ENCODE results near the gene RNF144A.

The RNF144A gene

DNA sequence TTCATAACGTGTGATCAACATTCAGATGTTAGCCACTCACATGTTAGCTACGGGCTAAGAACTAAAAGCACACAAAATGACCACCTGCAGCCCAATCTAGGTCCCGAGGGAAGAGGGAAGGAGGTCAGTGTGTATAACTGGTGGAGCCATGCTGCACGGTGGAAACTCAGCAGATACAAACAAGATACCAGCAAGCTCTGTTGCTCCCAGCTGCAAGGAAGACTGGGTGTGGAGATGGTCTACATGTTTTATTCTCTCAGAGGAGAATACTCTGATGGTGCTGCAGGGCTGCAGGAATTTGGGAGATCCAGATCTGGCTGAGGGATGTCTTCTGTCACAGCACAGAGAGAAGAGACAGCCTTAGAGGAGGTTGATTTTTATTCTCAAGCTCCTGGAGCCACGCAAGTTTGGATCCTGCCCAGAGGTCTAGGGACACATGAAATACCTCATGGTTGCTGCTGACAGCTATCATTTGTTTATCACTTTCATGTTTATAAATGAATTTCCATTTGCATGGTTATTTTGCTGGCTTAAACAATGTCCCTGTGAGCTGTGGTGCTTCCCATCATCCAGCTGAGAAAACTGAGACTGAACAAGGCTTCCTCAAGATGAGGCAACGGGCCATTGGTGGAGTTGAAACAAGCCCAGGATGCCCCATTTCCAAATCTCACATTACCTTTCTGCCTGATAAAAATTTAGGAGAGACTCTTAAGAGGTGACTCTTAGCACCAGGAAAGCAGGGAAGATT is 30.9 kb downstream of the RNF144A start:
- DNase-seq (ENCODE audit: low read depth in 2 of 2): no peak

DNA sequence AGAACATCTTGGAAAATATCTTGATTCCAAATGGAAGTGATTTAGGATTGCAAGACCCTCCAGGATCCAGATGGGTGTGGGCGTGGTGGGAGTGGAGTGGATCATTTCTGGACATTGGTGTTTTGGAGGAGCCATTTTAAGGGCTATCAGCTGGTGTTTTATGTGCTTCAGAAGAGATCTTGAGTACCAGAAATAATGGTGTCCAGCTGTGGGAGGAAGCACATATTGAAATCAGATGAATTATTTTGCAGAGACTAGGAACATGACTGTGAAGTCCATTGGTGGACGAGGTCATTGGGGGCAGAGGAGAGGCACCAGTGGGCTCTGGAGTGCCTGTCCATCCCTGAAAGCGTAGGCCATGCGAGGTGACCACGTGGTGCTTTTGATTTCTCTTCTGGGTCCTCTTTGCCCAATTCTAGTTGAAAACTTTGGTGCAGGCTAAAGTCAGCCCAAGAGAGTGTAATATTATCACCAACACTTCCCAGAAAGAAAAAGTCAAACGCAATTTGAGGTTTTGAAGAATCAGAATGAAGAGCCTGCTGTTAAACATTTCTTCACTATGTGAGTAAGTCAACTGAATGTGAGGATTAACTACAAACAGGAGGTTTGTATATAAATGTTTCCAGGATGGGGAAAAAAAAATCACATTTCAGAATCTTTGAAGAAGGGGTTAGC is 31.6 kb downstream of the RNF144A start:
- no peak for DNase-seq (ENCODE audit: low read depth in 2 of 2)

DNA sequence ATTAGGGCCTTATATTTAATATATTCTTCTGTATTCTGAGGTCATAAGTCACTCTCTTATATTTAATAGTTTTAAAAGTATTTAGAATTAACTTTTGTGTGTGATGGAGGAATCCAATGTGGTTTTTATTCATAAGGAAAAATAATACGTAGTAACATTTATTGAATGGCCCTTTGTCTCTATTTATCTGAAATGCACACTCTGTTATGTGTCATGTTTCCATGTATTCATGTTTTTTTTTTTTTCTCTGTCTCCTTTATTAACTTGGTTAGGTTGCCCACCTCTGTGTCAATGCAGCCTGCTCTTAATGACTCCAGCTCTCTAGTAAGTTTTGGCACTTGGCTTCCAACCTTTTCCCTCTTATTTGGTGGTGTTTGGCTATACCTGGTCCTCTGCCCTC is 33.8 kb downstream of the RNF144A start:
- no peak for DNase-seq (ENCODE audit: low read depth in 2 of 2)

DNA sequence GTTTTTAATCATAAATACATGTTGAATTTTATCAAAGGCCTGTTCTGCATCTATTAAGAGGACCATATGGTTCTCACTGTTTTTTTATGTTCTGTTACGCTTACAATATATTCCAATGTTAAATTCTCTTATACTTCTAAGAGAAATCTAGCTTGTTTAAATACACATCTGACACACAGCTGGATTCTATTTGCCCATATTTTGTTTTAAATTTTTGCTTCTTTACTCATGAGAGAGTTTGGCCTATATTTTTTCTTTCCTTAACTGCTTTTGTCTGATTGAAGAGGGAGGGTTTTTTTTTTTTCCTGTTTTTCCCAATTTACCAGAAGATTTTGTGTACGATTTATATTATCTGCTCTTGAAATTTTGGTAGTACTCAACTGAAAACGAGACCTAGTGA is 34.9 kb downstream of the RNF144A start:
- DNase-seq (ENCODE audit: low read depth in 2 of 2): no peak

DNA sequence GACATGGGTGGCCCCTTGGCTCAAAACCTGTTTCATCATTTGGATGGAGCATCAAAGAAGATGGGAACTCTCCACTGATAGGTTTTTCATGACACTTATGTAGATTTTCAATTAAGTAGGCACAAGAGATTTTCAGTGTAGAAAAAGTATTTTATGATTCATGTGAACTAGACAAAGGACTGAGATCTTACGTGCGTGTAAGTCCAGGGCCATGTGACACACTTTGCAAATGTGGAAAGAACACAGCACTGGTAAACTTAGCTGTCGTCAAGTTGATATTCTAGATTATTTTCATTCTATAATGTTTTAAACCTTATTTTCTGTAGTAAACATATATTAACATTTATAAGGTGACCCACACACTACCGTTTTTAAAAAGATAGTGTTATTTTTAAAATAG is 37.4 kb downstream of the RNF144A start:
- no peak for DNase-seq (ENCODE audit: low read depth in 2 of 2)

DNA sequence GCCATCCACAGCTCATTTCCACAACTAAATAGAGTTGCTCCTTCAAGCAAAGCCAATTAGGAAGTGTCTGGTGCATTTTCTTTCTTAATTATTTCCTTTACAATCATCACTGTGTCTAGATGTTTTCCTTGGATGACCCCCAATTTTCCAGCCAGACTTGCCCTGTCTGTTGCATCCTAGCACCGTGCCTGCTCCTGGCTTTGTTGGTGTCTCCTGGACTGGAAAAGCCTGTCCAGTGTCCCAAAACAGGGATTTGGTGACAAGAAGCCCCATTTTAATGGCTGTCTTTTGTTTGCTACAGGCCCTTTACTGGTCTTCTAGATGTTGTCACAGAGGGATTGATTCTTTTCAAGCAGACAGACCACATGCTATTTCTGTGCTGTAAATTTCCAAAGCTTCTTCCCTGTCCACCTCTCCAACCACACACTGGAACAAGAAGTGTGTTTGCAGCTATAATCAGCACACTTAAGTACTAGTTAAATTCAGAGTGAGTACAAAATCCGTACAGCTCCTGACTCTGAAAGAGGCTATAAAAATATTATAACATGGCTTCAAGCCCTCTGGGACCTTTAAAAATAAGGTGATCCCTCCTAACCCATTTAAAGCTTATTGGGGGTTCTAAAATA is 38.4 kb downstream of the RNF144A start:
- DNase-seq (ENCODE audit: low read depth in 2 of 2): no peak

DNA sequence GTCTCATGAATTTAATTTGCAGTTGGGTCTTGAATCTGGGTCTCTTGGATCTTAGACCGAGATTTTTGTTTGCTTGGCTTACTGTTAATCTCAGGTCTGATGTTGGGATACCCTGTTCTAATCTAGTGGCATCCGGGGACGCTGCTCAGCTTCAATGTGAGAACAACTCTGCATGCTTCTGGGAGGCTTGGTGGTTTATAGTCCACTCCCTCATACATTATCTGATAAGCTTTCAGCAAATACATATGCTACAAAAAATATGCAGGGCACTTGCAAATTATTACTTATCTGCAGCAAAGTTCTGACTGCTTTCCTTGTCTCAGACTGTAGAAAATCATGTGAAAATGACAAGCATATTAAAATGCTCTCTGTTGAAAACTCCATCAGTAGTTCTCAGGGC is 39.4 kb downstream of the RNF144A start:
- no peak for DNase-seq (ENCODE audit: low read depth in 2 of 2)

DNA sequence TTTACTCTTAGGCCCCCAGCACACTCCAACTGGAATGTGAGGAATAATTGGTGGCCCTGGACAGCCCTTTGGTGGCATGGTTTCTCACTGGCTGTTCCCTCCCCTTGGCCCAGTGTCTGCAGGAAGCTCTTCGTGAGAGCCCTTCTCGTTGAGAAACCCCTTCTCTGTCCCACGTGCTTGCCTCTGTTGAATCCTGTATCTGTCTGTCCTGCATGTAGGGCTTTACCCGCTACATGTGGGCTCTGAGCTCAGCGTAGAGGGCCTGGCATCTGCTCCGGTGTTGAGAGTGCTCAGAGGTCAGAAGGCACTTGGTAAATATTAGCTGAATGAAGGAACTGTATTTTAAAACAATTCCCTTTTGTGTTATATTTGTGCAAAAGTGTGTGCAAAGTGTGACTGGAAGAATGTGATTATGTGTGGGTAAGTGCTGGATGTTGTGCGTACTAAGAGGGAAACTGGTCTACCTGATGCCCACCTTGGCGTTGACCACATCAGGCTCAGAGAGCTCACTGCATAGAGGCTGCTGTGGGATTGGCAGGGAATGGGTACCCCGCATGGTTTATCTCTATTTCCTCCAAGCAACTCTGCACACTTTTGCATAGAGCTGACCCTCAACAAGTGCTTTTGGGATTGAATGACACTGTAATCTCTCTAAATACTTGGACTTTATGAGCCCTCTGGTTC is 40.0 kb downstream of the RNF144A start:
- DNase-seq (ENCODE audit: low read depth in 2 of 2): no peak

DNA sequence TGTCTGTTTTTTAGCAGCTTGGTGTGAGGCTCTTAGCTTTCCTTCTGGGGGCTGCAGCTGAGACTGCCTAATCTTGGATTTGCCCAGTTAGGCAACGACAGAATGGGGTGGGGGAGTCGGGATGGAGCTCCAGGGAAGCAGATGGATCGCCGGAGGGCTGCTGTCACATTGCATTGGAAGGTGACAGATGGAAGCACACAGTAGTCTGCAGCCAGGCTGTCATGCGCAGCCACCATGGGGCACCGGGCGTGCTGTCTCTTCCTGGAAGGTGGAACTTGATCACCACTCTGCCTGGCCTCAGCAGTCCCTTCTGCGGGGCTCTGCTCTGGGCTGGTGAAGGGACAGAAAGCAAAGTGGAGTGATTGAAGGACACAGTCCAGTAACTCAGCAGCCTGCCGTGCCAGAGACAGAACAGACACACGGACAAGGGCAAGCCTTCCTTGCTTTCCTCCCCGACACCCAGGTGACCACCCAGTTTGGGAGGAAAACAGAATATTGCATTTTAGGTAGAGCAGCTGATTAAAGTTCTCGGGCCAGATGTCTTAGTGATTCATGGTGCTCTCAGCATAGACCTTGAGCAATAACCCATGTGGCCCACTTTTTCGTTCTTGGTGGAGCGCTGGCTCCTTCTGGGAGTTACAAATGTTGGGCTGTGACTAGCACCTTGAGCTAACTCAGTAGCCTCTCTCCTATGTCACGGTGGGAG is 40.9 kb downstream of the RNF144A start:
- DNase-seq (ENCODE audit: low read depth in 2 of 2): no peak

DNA sequence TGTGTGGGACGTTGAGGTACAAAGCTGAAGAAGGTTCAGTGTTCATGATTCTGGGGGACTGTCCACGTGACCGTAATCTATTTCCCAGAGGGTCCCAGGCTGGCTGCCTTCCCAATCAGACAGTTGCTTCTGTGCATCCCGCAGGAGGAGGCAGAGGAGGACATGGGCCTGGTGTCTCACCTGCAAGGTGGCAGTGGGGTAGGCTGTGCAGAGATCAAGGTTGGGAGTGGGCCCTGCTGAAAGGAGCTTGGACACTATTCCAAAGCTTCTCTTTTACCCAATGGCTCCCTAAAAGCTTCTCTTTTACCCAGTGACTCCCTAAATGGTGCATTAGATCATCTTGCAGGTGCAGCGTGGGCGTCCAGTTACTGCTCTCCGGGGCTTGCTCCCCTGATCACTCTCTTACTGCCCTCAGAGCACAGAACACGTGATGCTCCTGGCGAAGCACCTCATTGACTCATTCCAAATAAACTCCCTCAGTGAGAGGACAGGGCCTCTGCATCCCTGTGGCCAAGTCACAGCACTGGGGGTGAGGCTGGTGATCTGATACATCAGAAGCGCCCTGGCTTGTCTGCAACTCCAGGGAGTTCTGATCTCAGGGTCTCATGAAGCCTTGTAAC is 41.5 kb downstream of the RNF144A start:
- no peak for DNase-seq (ENCODE audit: low read depth in 2 of 2)

DNA sequence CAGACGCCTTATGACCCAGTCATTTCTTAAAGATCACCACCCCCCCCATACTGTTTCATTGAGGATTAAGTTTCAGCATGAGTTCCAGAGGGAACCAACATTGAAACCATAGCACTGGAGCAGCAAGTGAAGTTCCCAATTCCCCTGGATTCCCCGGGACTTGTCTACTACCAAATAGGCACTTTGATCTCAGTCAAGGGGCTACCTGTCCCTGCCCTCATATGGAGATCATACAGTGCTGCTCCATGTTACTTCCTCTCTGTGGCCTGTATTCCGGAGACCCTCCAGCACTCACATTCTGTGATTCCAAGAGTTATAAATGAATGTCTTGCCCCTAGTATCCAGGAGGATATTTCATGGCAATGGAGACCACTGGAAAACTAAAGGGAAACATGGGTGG is 42.5 kb downstream of the RNF144A start:
- no peak for DNase-seq (ENCODE audit: low read depth in 2 of 2)

DNA sequence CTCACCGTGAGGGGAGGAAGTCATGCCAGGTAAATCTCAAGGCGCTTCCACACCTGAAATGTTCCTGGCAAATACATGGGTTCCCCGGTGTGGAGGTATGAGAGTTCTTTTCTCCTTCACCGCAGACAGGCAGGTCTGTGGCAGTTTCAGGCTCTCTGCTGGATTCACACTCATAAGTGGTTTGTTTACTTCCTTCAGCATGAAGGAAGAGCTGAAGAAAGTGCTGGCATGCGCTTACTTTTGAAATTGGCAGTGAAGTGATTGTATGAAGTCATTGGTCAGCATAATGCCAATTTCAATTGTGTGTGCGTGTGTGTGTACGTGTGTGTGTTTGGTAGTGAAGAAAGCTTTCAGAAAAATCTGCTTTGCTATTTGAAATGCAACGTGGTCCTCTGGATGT is 43.4 kb downstream of the RNF144A start:
- no peak for DNase-seq (ENCODE audit: low read depth in 2 of 2)

DNA sequence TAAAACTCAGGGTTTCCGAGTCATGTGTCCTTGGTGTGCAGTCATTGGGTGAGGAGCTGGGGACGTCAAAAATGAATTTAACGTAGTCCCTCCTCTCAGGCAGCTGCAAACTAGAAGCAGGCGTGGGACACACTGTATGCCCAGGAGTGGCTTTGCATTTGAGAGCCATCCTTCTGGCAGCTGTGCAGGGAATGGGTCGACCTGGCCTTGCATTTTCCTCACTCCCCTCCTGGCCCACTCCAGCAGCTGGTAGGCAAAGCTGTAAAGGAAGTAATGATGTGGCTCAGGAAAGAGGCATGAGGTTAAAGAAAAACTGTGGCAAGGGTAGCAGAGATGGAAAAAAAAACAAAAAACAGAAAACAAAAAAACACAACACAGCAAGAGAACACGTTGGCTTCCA is 46.5 kb downstream of the RNF144A start:
- DNase-seq (ENCODE audit: low read depth in 2 of 2): no peak

DNA sequence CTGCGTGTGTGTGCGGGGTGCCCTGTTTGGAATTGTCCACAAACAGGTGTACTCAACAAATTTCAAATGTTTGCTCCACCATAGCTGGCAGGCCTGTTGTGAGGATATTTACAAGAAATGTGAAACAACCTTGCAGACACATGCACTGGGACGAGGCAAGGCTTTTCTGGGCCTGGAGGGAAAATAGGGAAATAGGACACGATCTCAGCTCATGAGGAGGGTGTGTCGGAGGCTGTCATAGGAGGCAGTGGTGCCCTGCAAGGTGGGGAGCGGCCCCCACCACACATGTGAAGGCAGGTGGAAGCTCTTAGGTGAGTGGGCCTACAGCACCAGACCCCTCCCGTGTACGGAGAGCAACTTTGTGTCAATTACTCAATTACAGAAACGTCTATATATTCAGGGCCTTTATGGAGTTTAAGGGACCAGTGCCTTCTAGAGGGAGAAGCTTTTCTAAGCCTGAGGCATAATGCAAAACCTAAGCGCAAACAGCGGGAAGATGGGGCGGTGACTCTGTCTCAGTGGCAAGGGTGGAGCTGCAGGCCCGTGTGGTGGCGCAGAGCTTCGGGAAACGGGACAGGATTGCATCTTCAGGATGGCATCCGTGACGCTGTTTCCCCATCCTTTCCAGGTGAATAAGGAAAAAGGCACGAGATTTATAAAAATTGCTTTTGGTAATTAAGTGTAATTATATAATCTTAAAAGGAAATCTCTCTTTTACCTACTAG is 48.0 kb downstream of the RNF144A start:
- DNase-seq (ENCODE audit: low read depth in 2 of 2): no peak

DNA sequence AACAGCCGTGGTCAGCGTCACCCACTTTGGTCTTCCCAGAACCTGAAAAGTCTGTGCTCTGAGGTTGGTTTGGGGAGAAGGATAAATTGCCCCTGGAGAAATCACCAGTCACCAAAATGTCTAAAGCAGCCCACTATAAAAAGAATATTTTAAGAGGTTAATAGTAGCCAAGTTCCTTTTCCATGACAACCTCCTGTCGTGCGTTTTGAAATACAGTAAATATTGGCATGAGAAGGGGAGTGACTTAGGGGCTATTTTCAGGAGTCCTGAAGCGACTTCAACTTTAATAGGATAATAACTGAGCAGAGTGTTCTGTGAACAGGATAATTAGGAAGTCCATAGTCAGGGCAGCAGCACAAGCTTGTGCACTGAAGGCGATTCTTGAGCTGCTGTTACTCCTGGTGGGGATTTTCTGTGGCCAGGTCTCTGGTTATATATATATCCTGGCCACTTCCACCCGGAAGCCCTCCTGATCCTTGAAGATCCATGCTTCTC is 49.3 kb downstream of the RNF144A start:
- no peak for DNase-seq (ENCODE audit: low read depth in 2 of 2)

DNA sequence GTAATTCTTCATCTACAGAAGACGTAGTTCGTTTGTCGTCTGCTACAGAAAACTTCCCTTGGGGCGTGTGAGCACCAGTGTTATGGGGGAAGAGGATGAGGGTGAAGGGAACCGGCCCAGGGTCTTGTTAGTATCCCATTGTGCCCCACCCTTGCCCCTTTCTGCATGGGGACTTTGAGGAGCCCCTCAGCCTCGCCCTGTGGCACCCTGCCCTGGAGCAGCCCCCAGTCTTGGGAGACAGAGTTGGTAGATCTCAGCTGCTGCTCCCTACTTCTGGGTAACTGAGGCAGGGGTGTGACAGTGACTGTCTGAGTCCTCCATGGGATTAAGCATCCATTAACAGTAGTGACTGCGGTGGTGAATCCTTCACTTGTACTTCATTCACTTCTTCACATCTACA is 50.1 kb downstream of the RNF144A start:
- no peak for DNase-seq (ENCODE audit: low read depth in 2 of 2)

DNA sequence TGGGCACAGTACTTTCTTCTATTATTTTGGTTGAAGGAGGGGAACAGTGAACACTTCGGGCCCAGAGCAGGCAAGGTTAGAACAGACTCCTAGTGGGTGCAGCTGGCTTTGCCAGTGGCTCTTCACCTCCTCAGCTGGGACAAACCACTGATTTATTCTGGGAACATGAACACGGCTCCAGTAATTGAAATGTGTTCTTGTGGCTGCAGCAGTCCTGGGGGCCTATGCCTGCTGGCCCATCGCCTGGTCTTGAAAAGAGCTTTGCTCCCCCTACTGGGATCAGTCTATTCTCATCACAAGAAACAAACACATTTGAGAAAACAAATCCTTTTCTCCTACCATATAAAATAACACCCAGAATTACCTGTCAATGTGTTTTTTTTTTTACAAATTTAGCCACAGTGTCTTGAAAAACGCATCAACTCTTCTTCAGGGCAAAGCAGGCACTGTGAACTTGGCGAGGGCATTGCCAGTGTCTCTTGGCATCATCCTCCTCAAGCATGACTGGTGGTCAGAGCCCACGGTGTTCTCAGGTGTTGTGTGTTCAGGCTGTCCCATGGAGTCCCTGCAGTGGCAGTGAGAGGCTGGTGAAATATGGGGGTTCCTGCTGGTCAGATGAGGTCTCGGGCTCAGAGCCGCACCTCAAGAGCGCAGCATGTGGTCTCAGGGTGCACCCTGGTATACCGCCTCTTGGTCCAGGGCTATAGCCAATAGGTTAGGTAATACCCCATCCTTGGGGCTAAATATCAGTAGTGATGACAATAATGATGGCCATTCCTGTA is 51.3 kb downstream of the RNF144A start:
- no peak for DNase-seq (ENCODE audit: low read depth in 2 of 2)

DNA sequence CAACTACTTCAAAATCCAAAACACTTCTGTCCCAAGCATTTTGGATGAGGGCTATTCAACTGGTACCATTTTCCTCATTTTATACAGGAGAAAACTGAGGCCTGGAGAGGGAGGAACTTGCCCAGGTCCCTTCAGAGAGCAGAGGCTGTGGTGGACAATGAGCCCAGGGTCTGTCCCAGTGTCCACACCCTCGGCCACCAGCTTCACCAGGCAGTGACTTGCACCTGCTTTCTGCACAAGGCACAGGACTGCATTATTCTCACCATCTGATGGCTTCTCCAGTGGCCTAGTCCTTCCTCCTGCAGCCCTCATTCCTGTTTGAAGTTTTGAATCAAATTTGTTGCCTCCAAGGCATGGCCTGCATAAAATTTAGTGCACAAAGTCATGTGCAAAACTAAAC is 53.3 kb downstream of the RNF144A start:
- no peak for DNase-seq (ENCODE audit: low read depth in 2 of 2)

DNA sequence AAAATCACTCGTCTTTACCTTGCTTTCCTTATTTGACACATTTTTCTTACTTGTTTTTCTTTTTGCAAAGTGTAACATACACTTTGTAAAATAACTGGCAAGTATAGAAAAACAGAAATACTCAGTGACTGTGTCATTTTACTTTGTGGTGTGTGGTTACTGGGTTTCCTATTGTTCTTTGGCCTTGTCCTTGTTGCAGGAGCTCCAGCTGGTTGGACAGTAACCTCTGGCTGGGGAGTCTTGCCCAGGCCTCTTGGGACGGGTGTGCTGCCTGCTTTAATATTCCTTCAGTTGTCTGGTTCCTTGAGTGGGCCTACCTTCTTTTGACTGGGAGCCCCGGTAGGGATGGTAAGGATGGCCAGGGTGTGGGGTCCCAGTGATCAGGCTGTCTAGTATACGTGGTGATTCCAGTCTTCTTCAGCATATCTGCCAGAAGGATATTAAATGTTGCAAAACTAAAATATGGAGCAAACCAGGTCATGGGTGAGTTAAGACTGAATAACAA is 53.8 kb downstream of the RNF144A start:
- no peak for DNase-seq (ENCODE audit: low read depth in 2 of 2)

DNA sequence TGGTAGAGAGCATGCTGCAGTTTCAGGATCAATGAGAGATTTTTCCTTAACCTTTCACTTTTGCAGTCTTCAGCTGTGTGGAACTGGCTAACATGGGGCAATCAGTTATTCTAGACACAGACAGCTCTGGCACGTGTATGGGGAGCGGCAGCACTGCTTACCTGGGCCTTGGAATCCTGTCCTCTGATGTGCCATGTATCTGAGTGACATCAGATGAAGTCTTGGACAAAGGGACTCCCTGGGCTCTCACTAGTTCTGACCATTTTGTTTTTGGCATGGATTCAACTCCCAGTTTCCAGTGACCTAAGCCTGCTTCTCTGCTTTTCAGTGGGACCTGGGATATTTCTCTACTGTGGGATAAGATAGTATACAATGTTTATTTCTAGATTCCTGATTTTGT is 54.3 kb downstream of the RNF144A start:
- DNase-seq (ENCODE audit: low read depth in 2 of 2): no peak
